IMR-90 (cell line): ENCODE measurements around the gene SDK1. TPM values are rescaled to one million over a fixed set of nuclear protein-coding genes. Genes with fewer than 3 reads are reported as not detected.

Experiments
- ATAC-seq: fragments of 200-7000 bp; cut with Tn5 transposase; 2 replicates; pipeline ENCODE4 v1.9.1; 2020; ENCODE audit warnings: low read depth, mild to moderate bottlenecking, moderate library complexity
- BruUV-seq: library from RNA; stranded (reverse); fragments of 400-500 nt; replicated peaks from 2 replicates; lab custom pipeline; 2021; lab: Mats Ljungman, UMichigan
- CTCF ChIA-PET: fragments of 300-600 bp; formaldehyde crosslinking; extraction: SDS; loops from one replicate; lab custom pipeline; 2021; ENCODE audit warnings: antibody characterized with exemption; lab: Yijun Ruan, JAX
- POLR2A ChIA-PET: fragments of 300-600 bp; sonication (Branson Sonifier 250); formaldehyde crosslinking; loops from one replicate; lab custom pipeline; 2022; ENCODE audit warnings: antibody characterized with exemption; ENCODE audit not compliant: unreplicated experiment; lab: Charles Lee
- DNase-seq: peaks from one replicate; pipeline ENCODE4 v3.0.0; 2013
- H2AFZ ChIP-seq: replicated peaks from 2 replicates; pipeline ENCODE3; 2013; ENCODE audit warnings: low read length, mild to moderate bottlenecking; ENCODE audit not compliant: poor library complexity
- H2AK5ac ChIP-seq: 2 replicates; pipeline ENCODE4 v1.6.1; 2013; ENCODE audit warnings: low read depth, low read length, inconsistent platforms
- H2AK9ac ChIP-seq: replicated peaks from 2 replicates; pipeline ENCODE3; 2013; ENCODE audit warnings: mild to moderate bottlenecking, low read depth, low read length, moderate library complexity; ENCODE audit not compliant: poor library complexity
- H2BK120ac ChIP-seq: 2 replicates; pipeline ENCODE4 v1.6.1; 2013; ENCODE audit warnings: low read depth, low read length, inconsistent platforms
- H2BK15ac ChIP-seq: 3 replicates; pipeline ENCODE4 v1.6.1; 2013; ENCODE audit warnings: low read depth, low read length, inconsistent platforms
- H2BK20ac ChIP-seq: 2 replicates; pipeline ENCODE4 v1.6.1; 2013; ENCODE audit warnings: low read depth, mild to moderate bottlenecking, inconsistent platforms, low read length, moderate library complexity
- H2BK5ac ChIP-seq: 2 replicates; pipeline ENCODE4 v1.6.1; 2013; ENCODE audit warnings: mild to moderate bottlenecking, low read depth, low read length, inconsistent platforms; ENCODE audit not compliant: poor library complexity, severe bottlenecking
- H3K14ac ChIP-seq: replicated peaks from 2 replicates; pipeline ENCODE4 v1.6.1; 2013; ENCODE audit warnings: low read depth, low read length, inconsistent platforms
- H3K18ac ChIP-seq: 2 replicates; pipeline ENCODE4 v1.6.1; 2013; ENCODE audit warnings: low read depth, low read length, control low read depth
- H3K23ac ChIP-seq: 2 replicates; pipeline ENCODE4 v1.6.1; 2013; ENCODE audit warnings: low read depth, low read length, inconsistent platforms
- H3K27ac ChIP-seq: 2 replicates; pipeline ENCODE4 v1.5.1; 2013; ENCODE audit warnings: mild to moderate bottlenecking, control low read depth, low read length; ENCODE audit not compliant: insufficient read depth
- H3K27me3 ChIP-seq: 2 replicates; pipeline ENCODE4 v1.6.1; 2013; ENCODE audit warnings: low read length; ENCODE audit not compliant: control insufficient read depth, insufficient read depth
- H3K36me3 ChIP-seq: 2 replicates; pipeline ENCODE4 v1.6.1; 2013; ENCODE audit warnings: low read length, mixed read lengths; ENCODE audit not compliant: control insufficient read depth, insufficient read depth
- H3K4ac ChIP-seq: 2 replicates; pipeline ENCODE4 v1.6.1; 2013; ENCODE audit warnings: low read depth, low read length, inconsistent platforms
- H3K4me1 ChIP-seq: 2 replicates; pipeline ENCODE4 v1.6.1; 2013; ENCODE audit warnings: low read length, mixed read lengths; ENCODE audit not compliant: control insufficient read depth, insufficient read depth
- H3K4me2 ChIP-seq: 2 replicates; pipeline ENCODE4 v1.6.1; 2013; ENCODE audit warnings: low read depth, mild to moderate bottlenecking, control low read depth, low read length, moderate library complexity
- H3K4me3 ChIP-seq: 2 replicates; pipeline ENCODE4 v1.5.1; 2013; ENCODE audit warnings: low read depth, mild to moderate bottlenecking, control low read depth, low read length, moderate library complexity; ENCODE audit not compliant: insufficient read depth
- H3K56ac ChIP-seq: 2 replicates; pipeline ENCODE4 v1.6.1; 2013; ENCODE audit warnings: low read length, inconsistent platforms; ENCODE audit not compliant: insufficient read depth; ENCODE audit errors: extremely low read depth
- H3K79me1 ChIP-seq, 2 experiments: 2 replicates each; pipeline ENCODE4 v1.6.1; 2013; ENCODE audit warnings: low read length in 2 of 2, inconsistent platforms in 1 of 2, low read depth in 1 of 2
- H3K9ac ChIP-seq: 2 replicates; pipeline ENCODE4 v1.6.1; 2013; ENCODE audit warnings: low read depth, low read length, control low read depth
- H3K9me1 ChIP-seq: 2 replicates; pipeline ENCODE4 v1.6.1; 2013; ENCODE audit warnings: low read length, inconsistent platforms; ENCODE audit not compliant: insufficient read depth
- H3K9me3 ChIP-seq: 2 replicates; pipeline ENCODE4 v1.6.1; 2013; ENCODE audit warnings: low read length; ENCODE audit not compliant: control insufficient read depth, insufficient read depth
- H4K20me1 ChIP-seq: 2 replicates; pipeline ENCODE4 v1.6.1; 2013; ENCODE audit warnings: low read length, inconsistent platforms; ENCODE audit not compliant: insufficient read depth
- H4K5ac ChIP-seq: 2 replicates; pipeline ENCODE4 v1.6.1; 2013; ENCODE audit warnings: mild to moderate bottlenecking, low read depth, low read length, control low read depth
- H4K8ac ChIP-seq, 2 experiments: 2 replicates each; pipeline ENCODE4 v1.6.1; 2013; ENCODE audit warnings: low read depth in 2 of 2, low read length in 2 of 2, control low read depth in 1 of 2, inconsistent platforms in 1 of 2
- H4K91ac ChIP-seq: 2 replicates; pipeline ENCODE4 v1.6.1; 2013; ENCODE audit warnings: low read depth, low read length, inconsistent platforms; ENCODE audit not compliant: insufficient read depth
- BHLHE40 ChIP-seq: fragments of 150-350 bp; IDR thresholded peaks from 2 replicates; pipeline ENCODE4 v1.6.1; 2016; ENCODE audit warnings: mild to moderate bottlenecking, low read depth, low read length
- CEBPB ChIP-seq: IDR thresholded peaks from 2 replicates; pipeline ENCODE4 v1.6.1; 2012; ENCODE audit warnings: low read depth, low read length, improper control_type of control experiment
- CHD1 ChIP-seq: IDR thresholded peaks from 2 replicates; pipeline ENCODE4 v1.6.1; 2012; ENCODE audit warnings: low read depth, low read length, improper control_type of control experiment
- CTCF ChIP-seq: conservative IDR thresholded peaks from 2 replicates; pipeline ENCODE4 v1.5.1; 2012; ENCODE audit warnings: mild to moderate bottlenecking, low read depth, low read length, improper control_type of control experiment
- ELK1 ChIP-seq: fragments of 150-350 bp; IDR thresholded peaks from 2 replicates; pipeline ENCODE4 v1.6.1; 2016; ENCODE audit warnings: low read depth, mild to moderate bottlenecking, low read length, moderate library complexity, borderline replicate concordance
- FOS ChIP-seq: fragments of 150-350 bp; IDR thresholded peaks from 2 replicates; pipeline ENCODE4 v1.6.1; 2016; ENCODE audit warnings: low read depth, low read length
- MAFK ChIP-seq: IDR thresholded peaks from 2 replicates; pipeline ENCODE4 v1.6.1; 2012; ENCODE audit warnings: low read depth, low read length, improper control_type of control experiment
- MAZ ChIP-seq: IDR thresholded peaks from 2 replicates; pipeline ENCODE4 v1.6.1; 2012; ENCODE audit warnings: low read depth, mild to moderate bottlenecking, low read length, improper control_type of control experiment, moderate library complexity, borderline replicate concordance
- MXI1 ChIP-seq: IDR thresholded peaks from 2 replicates; pipeline ENCODE4 v1.6.1; 2012; ENCODE audit warnings: low read depth, mild to moderate bottlenecking, low read length, moderate library complexity, borderline replicate concordance
- NFE2L2 ChIP-seq: fragments of 150-350 bp; IDR thresholded peaks from 2 replicates; pipeline ENCODE4 v1.6.1; 2016; ENCODE audit warnings: low read depth, mild to moderate bottlenecking, low read length
- POLR2A ChIP-seq: IDR thresholded peaks from 2 replicates; pipeline ENCODE4 v1.6.1; 2012; ENCODE audit warnings: mild to moderate bottlenecking, low read depth, low read length
- RAD21 ChIP-seq: IDR thresholded peaks from 2 replicates; pipeline ENCODE4 v1.6.1; 2012; ENCODE audit warnings: low read length, improper control_type of control experiment
- RCOR1 ChIP-seq: IDR thresholded peaks from 2 replicates; pipeline ENCODE4 v1.6.1; 2012; ENCODE audit warnings: mild to moderate bottlenecking, low read length, improper control_type of control experiment; ENCODE audit not compliant: insufficient replicate concordance
- RFX5 ChIP-seq: IDR thresholded peaks from 2 replicates; pipeline ENCODE4 v1.8.0; 2012; ENCODE audit warnings: low read depth, mild to moderate bottlenecking, low read length, moderate library complexity
- SMC3 ChIP-seq: fragments of 150-350 bp; IDR thresholded peaks from 2 replicates; pipeline ENCODE4 v1.6.1; 2016; ENCODE audit warnings: low read depth, mild to moderate bottlenecking, antibody characterized with exemption, low read length, moderate library complexity
- USF2 ChIP-seq: fragments of 150-350 bp; IDR thresholded peaks from 2 replicates; pipeline ENCODE4 v1.6.1; 2017; ENCODE audit warnings: mild to moderate bottlenecking, antibody characterized with exemption, low read length, low read depth
- WGBS, 2 experiments: methylation state at CpG; one replicate each; pipeline versions ENCODE4 v1.1.5 to v1.1.7; 2013; ENCODE audit warnings: missing lambda C conversion rate in 2 of 2; ENCODE audit not compliant: insufficient read length in 1 of 2; ENCODE audit errors: extremely low coverage in 2 of 2; 5-methylcytosine and 5-hydroxymethylcytosine counted together
- dilution Hi-C: fragments of 300-500 bp; cut with HindIII; formaldehyde crosslinking; loops from one replicate; pipeline ENCODE4 v1.14.3; 2018; ENCODE audit warnings: low sequenced_read_pairs; ENCODE audit not compliant: unreplicated experiment
- in situ Hi-C: fragments of 300-500 bp; cut with MboI; formaldehyde crosslinking; loops from 3 replicates; pipeline ENCODE4 v1.14.3; 2019; ENCODE audit warnings: low sequenced_read_pairs, inconsistent platforms, mixed read lengths
- intact Hi-C: fragments of 100-400 bp; cut with micrococcal nuclease; formaldehyde crosslinking; loops from 2 replicates; pipeline ENCODE4 v1.10.0; 2022
- polyA plus RNA-seq, 3 experiments: library from polyadenylated mRNA; depleted of rRNA; stranded (reverse); fragments of >200 nt; gene quantifications; 2 replicates each; pipeline ENCODE4 v1.2.3, GENCODE V29; 2012; ENCODE audit warnings: low replicate concordance in 1 of 3
- total RNA-seq: library from RNA; depleted of rRNA; stranded (reverse); fragments of >200 nt; gene quantifications from 2 replicates; pipeline ENCODE4 v1.2.3, GENCODE V29; 2012

Gene SDK1
- total and polyA plus RNA-seq, 2 of the 4 experiments (the other 2 are of a cell fraction) = 1.5 to 1.6 TPM

GRCh38 chr7:3847336-3847735 lies 546.3 kb downstream of the SDK1 start:
- H3K4me2 ChIP-seq = no peak overlapping the region
- WGBS, 2 experiments = no CpG with 5 or more reads among the region's 6 CpGs

More at GRCh38 chr7:3847336-3847735, 546.3 kb downstream of the SDK1 start:
- H3K14ac ChIP-seq = no peak overlapping the region
- dilution Hi-C loops (no loop called here), intact Hi-C loops (no loop called here), in situ Hi-C loops (no loop called here)
- H3K56ac ChIP-seq = no peak overlapping the region
- H3K36me3 ChIP-seq = no peaks in the 10 kb centered on the region
- DNase-seq = no peak
- no peak overlapping the region for H3K23ac ChIP-seq
- POLR2A ChIA-PET = no interaction called here
- no peak overlapping the region for H2BK5ac ChIP-seq
- no peak overlapping the region for H2AK5ac ChIP-seq
- no peak overlapping the region for H2AK9ac ChIP-seq
- TF ChIP-seq NFE2L2 (no peak), CEBPB (no peak), USF2 (no peak), SMC3 (no peak), RCOR1 (no peak), MXI1 (no peak), POLR2A (no peak), MAFK (no peak), RFX5 (no peak), CTCF (no peak), RAD21 (no peak), CHD1 (no peak), ELK1 (no peak), BHLHE40 (no peak), MAZ (no peak), FOS (no peak)
- no peak overlapping the region for H3K4ac ChIP-seq
- no peak overlapping the region for H3K9ac ChIP-seq
- H4K91ac ChIP-seq = no peak overlapping the region
- CTCF ChIA-PET = no interaction called here
- no peak overlapping the region for H3K4me3 ChIP-seq
- H2BK15ac ChIP-seq = no peak overlapping the region
- H3K18ac ChIP-seq = no peak overlapping the region
- no peak overlapping the region for H2BK120ac ChIP-seq
- H4K20me1 ChIP-seq = no peaks in the 10 kb centered on the region
- no peak overlapping the region for H2BK20ac ChIP-seq
- H3K9me1 ChIP-seq = no peaks in the 10 kb centered on the region
- H3K4me1 ChIP-seq = no peaks in the 10 kb centered on the region
- H3K27me3 ChIP-seq = no peaks in the 10 kb centered on the region
- no peak overlapping the region for H3K27ac ChIP-seq
- no peak overlapping the region for H4K5ac ChIP-seq
- peaks cover 4% of the 10 kb centered on the region; the same call in 1 of the 2 replicates for H3K9me3 ChIP-seq
- H3K79me1 ChIP-seq = no peaks in the 10 kb centered on the region
- BruUV-seq = no TSS peak
- no peak for ATAC-seq
- H2AFZ ChIP-seq = no peak overlapping the region
- H4K8ac ChIP-seq = no peak overlapping the region
